SU-DHL-6 (cell line): ENCODE data around the gene SEMA4D.

ENCODE experiments used
- H2AFZ ChIP-seq: fragments of 200-600 bp; sonication (generic); 2 replicates; pipeline ENCODE4 v1.6.1; 2014; ENCODE audit warnings: low read depth, mild to moderate bottlenecking, moderate library complexity, mixed read lengths, antibody characterized with exemption, low read length; ENCODE audit not compliant: severe bottlenecking
- H3F3A ChIP-seq: fragments of 200-600 bp; shearing (Covaris generic); 2 replicates; pipeline ENCODE4 v1.6.0; 2016; ENCODE audit warnings: antibody characterized with exemption, mild to moderate bottlenecking; ENCODE audit not compliant: insufficient read depth
- H3K27ac ChIP-seq: fragments of 200-600 bp; sonication (generic); 2 replicates; pipeline ENCODE4 v1.5.1; 2016; ENCODE audit warnings: low read depth, mild to moderate bottlenecking, low read length, moderate library complexity, mixed read lengths
- H3K27me3 ChIP-seq: fragments of 200-600 bp; sonication (generic), shearing (Covaris generic); 2 replicates; pipeline ENCODE4 v1.6.0; 2014; ENCODE audit warnings: mild to moderate bottlenecking, low read length
- H3K36me3 ChIP-seq: fragments of 200-600 bp; sonication (generic); 2 replicates; pipeline ENCODE4 v1.6.1; 2014; ENCODE audit warnings: mild to moderate bottlenecking, low read length, mixed read lengths
- H3K4me2 ChIP-seq: fragments of 300-600, 200-600 bp; shearing (Covaris generic), sonication (generic); 2 replicates; pipeline ENCODE4 v1.6.0; 2014; ENCODE audit warnings: low read length, low read depth, mild to moderate bottlenecking; ENCODE audit not compliant: poor library complexity, severe bottlenecking
- H3K4me3 ChIP-seq: fragments of 200-600 bp; sonication (generic); 2 replicates; pipeline ENCODE4 v1.5.1; 2014; ENCODE audit warnings: antibody characterized with exemption, low read length, mild to moderate bottlenecking, mixed read lengths; ENCODE audit not compliant: insufficient read depth, poor library complexity, severe bottlenecking
- H3K79me2 ChIP-seq: fragments of 200-600 bp; sonication (generic); 2 replicates; pipeline ENCODE4 v1.6.1; 2014; ENCODE audit warnings: mild to moderate bottlenecking, low read length, moderate library complexity; ENCODE audit not compliant: insufficient read depth
- H3K9ac ChIP-seq: fragments of 200-600 bp; sonication (generic); 2 replicates; pipeline ENCODE4 v1.7.0; 2014; ENCODE audit warnings: mild to moderate bottlenecking, low read length
- H3K9me2 ChIP-seq: fragments of 200-600 bp; sonication (generic); replicated peaks from 2 replicates; pipeline ENCODE4 v1.6.1; 2014; ENCODE audit warnings: low read length; ENCODE audit not compliant: insufficient read depth
- H3K9me3 ChIP-seq: fragments of 200-600 bp; sonication (generic); 2 replicates; pipeline ENCODE4 v1.6.1; 2014; ENCODE audit warnings: low read length, mixed read lengths; ENCODE audit not compliant: insufficient read depth
- H4K20me1 ChIP-seq: fragments of 200-600 bp; sonication (generic); 2 replicates; pipeline ENCODE4 v1.6.1; 2014; ENCODE audit warnings: low read depth, mild to moderate bottlenecking, antibody characterized with exemption, low read length, moderate library complexity, mixed read lengths
- CTCF ChIP-seq: fragments of 200-600 bp; sonication (generic); IDR thresholded peaks from one replicate; pipeline ENCODE4 v1.5.1; 2017; ENCODE audit warnings: antibody characterized with exemption, mild to moderate bottlenecking, low read length, moderate library complexity; ENCODE audit not compliant: insufficient read depth, poor library complexity, severe bottlenecking
- EZH2phosphoT487 ChIP-seq: fragments of 200-600 bp; sonication (generic), shearing (Covaris generic); conservative IDR thresholded peaks from 2 replicates; pipeline ENCODE4 v1.6.1; 2018; ENCODE audit warnings: mild to moderate bottlenecking, antibody characterized with exemption, low read length, moderate library complexity, mixed read lengths

SEMA4D gene

GRCh38 chr9:89439571-89439970 is 58.3 kb downstream of the SEMA4D start:
- H3K9me2 ChIP-seq = no peaks in the 10 kb centered on the region
- no peaks in the 10 kb centered on the region for H3K27me3 ChIP-seq
- TF ChIP-seq EZH2phosphoT487 (no peak), CTCF (no peak)
- H3K36me3 ChIP-seq = no peaks in the 10 kb centered on the region
- H3F3A ChIP-seq = peaks cover 19% of the 10 kb centered on the region
- no peaks in the 10 kb centered on the region for H3K79me2 ChIP-seq
- H3K4me2 ChIP-seq = peak overlapping the region; percentile 33
- H3K9ac ChIP-seq = no peak overlapping the region
- no peaks in the 10 kb centered on the region; the same call in 1 of the 2 replicates for H4K20me1 ChIP-seq
- no peaks in the 10 kb centered on the region for H3K9me3 ChIP-seq
- no peak overlapping the region for H2AFZ ChIP-seq
- H3K27ac ChIP-seq = no peak overlapping the region
- H3K4me3 ChIP-seq = no peak overlapping the region

- no peak for TF ChIP-seq EZH2phosphoT487
- TF ChIP-seq CTCF = no peak
- Histone ChIP-seq H3K4me3 (no peak overlapping the region), H4K20me1 (no peaks in the 10 kb centered on the region; the same call in 1 of the 2 replicates), H3F3A (peaks cover 19% of the 10 kb centered on the region), H3K79me2 (no peaks in the 10 kb centered on the region), H3K9ac (no peak overlapping the region), H3K27me3 (no peaks in the 10 kb centered on the region), H3K36me3 (no peaks in the 10 kb centered on the region), H3K4me2 (no peak overlapping the region), H3K9me3 (no peaks in the 10 kb centered on the region), H2AFZ (no peak overlapping the region), H3K27ac (peak overlapping the region; percentile 24), H3K9me2 (no peaks in the 10 kb centered on the region)
These were observed 59.7 kb downstream of the SEMA4D start for GRCh38 chr9:89438194-89438593.

GRCh38 chr9:89437772-89438171 is 60.1 kb downstream of the SEMA4D start:
- no peak overlapping the region for H3K4me2 ChIP-seq
- no peak overlapping the region for H3K4me3 ChIP-seq
- H3K36me3 ChIP-seq = no peaks in the 10 kb centered on the region
- H2AFZ ChIP-seq = no peak overlapping the region
- no peaks in the 10 kb centered on the region for H3K9me2 ChIP-seq
- TF ChIP-seq CTCF = no peak
- no peak for TF ChIP-seq EZH2phosphoT487
- H3K9me3 ChIP-seq = no peaks in the 10 kb centered on the region
- H3K79me2 ChIP-seq = no peaks in the 10 kb centered on the region
- H4K20me1 ChIP-seq = no peaks in the 10 kb centered on the region; the same call in 1 of the 2 replicates
- H3F3A ChIP-seq = peaks cover 19% of the 10 kb centered on the region
- peak overlapping the region; percentile 24 for H3K27ac ChIP-seq
- H3K27me3 ChIP-seq = no peaks in the 10 kb centered on the region
- H3K9ac ChIP-seq = no peak overlapping the region
